Midbrain (tissue), 1 donor: ENCODE data around the gene SOX21.

Source experiments
- DNase-seq: peaks from one replicate; lab custom pipeline; 2025; lab: John Stamatoyannopoulos, UW

SOX21 gene

GRCh38 chr13:94679614-94680013, 32.7 kb downstream of the SOX21 start:
- DNase-seq: no peak

DNA sequence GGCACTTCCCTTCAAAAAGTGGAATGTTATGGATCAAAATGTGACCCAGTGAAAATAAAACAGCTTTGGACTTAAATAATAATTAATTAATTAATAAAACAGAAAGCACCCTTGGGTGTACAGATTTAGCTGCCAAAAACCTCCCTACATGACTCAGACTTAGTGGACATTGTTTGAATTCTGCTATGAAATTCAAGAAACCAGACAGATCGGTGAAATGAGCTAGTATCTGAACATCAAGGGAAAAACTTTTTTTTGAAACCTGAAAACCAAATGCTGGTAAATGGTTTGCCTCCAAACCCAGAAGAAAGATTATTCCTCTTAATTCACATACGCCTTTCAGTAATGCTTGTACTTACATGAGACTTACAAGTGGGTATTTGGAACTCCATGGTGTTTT, 33.5 kb downstream of the SOX21 start:
- DNase-seq: no peak

- DNase-seq: no peak
These were observed 34.5 kb downstream of the SOX21 start for GRCh38 chr13:94677799-94678198.

DNA sequence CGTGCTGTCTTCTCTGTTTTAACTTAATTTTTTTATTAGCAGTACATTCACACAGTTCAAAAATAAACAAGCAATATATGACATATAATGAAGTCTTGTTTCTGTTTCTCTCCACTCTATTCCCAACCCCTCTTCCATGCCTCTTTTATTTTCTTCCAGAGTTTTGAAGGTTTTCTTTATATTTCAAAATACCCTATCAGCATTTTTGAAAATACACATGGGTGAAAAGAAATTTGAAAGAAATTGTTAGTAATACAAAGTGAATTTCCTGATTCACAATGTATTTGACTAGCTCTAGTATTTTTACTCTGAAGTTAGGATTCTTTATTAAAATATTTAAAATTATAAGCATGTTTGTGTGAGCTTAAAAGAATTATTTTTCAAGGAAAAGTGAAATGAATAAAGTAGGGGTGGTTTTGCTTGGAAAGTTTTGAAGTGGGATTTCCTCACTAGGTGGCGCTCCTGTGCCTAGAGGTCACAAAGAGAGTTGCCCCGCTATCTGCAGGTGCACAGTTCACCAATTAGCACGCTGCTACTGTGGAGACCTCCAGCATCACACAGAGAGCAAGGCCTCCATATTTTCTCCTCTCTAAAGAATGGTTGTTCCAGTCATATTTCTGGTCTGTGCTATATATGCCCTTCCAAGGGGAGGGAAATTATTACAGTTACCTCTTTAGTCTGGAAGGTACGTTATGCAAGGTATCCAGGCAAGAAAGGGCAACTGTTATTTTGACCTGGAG, 37.6 kb downstream of the SOX21 start:
- DNase-seq: peak; percentile 65

GRCh38 chr13:94673851-94674250, 38.5 kb downstream of the SOX21 start:
- no peak for DNase-seq

DNA sequence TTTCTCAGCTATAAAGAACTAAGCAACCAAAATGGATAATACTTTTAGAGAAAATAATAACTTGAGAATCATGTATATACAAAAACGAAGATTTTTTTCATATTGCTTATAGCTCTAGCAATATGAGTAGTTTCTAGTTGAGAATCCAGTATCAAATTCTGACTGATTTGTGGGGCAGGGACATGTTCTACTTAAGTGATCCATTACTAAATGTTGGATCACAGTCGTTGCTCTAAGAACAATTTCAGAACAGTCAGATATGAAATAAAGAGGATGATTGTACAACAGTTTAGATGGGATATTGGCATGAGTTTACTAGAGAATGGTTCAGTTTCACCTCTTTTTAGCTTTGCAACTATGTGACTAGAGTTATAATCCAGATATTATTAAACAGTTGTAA, 39.9 kb downstream of the SOX21 start:
- DNase-seq: no peak

- DNase-seq: no peak
These were observed 45.2 kb downstream of the SOX21 start for GRCh38 chr13:94667190-94667589.

DNA sequence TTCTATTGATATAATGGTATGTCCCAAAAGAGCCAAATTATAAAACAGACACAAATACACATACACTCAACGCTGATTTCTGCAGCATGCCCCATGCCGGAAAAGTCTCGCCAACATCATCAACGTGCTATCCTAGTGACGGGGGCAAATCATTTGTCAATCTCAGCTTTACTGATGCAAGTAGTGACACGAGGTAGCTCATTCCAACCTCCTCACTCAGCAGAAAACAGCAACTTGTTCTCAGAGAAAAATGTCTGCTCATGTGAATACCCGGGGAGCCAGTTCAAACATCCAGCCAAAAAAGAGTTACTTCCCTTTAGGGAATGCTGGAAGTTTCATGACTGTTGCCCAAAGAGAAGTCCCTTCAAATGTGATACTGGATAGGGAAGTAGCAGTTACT, 46.3 kb downstream of the SOX21 start:
- no peak for DNase-seq

DNA sequence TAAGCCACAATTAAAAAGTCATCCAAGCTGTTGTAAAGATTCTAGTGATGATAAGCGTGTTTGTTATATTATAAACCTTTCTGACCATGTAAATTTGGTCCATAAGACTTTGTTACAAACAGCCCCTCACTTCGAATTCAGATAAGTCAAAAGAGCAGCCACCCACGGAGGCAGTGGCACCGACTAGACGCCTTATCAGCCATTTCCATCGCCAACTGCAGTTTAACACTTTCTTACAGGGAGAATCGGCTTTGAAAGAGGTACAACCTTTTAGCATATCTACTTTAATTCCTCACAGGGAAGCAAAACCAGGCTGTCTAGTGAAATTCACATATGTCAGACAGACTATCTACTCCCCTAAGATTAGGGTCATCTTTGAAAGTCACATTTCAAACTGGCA, 47.5 kb downstream of the SOX21 start:
- no peak for DNase-seq

DNA sequence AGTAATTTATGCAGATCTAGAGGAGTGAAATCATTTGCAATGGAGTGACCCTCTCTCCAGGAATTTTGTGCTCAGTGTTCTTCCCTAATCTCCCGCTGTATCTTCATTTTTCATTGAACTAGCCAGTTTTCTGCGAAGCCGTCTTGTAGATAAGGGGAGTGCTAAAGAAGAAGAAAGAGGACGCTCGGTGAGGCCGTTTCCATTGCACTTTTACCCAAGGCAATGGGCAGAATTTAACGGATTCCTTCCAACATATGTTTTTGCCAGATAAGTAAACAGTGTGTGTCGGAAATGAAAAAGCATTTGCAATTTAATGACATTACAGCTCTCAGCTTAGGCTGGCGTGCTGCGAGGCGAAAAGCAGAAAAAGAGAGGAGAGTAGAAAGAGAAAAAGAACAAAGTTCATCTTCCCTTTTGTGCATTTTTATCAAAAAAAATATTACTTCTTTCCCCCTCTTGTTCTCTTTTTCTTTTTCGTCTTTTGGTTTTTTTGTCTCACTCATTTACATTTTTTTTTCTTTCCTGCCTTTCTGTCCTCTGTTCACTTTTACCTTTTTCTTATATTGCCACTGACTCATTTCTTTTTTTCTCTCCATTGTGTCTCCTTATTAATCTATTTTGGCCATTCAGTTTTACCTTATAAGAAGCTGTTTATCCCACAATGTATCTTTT, 49.9 kb downstream of the SOX21 start:
- no peak for DNase-seq

DNA sequence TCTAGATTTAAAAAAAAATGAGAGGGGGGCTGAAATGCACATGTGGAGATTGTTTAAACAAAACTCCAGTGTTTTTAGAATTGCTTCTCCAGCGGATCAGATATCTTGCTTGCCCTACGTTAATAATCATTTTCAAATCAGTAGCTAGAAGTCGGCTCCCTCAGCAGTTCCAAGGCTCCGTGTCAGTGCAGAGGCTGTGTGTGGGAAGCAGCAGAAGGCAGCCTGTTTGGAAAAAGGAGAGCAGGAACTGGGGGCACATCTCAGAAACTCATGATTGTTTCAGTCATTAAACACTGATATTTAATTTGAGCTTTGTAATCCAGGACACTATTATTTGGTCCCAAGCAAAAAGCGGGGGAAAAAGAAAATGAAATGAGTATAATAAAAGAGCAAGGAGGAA, 50.9 kb downstream of the SOX21 start:
- no peak for DNase-seq

GRCh38 chr13:94660695-94661326, 51.5 kb downstream of the SOX21 start:
- peak; percentile 42 for DNase-seq
